HG03175 (cell line): ENCODE data around the gene USP4.
"Not testable (repeated sequence)": the region's sequence is repeated elsewhere in the genome, so short reads cannot be mapped to it uniquely, and the experiment has no call there.

Experiments used
- ATAC-seq: cut with Tn5 transposase; IDR thresholded peaks from one replicate; pipeline ENCODE4 v1.9.1; 2021; ENCODE audit warnings: mild to moderate bottlenecking, moderate library complexity; ENCODE audit not compliant: unreplicated experiment

USP4 gene

DNA sequence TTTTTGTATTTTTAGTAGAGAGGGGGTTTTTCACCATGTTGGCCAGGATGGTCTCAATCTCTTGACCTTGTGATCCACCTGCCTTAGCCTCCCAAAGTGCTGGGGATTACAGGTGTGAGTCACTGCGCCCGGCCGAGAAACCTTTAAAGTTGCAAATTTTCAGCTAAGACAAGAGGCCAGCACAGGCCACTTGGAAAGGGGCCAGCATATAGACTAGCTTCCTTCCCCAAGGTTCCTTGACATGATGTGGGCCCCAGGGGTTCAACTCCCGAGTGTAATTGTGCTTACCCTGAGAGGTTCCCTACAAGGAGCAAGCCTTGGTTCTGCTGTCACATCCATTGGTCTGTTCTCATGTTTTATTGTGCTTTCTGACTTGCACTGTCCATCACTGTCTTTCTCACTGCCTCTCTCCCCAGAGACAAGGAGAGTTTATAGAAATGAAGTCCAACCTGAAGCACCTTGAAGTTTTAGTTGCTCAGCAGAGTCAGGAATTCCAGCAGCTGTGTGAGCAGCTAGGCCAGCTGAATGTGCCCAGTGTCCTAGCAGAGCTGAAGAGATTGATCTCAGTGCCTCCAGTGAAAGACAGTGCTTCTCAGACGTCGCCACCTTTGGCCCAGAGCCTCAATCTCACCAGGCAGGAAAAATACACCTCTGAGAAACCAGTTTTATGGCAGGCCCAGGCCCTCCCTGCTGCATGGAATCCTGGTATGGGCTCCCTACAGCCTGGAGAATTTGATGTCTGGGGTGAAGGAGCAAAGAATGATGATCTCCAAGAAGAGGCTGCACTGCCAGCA, 83.9 kb downstream of the USP4 start:
- ATAC-seq = no peak

DNA sequence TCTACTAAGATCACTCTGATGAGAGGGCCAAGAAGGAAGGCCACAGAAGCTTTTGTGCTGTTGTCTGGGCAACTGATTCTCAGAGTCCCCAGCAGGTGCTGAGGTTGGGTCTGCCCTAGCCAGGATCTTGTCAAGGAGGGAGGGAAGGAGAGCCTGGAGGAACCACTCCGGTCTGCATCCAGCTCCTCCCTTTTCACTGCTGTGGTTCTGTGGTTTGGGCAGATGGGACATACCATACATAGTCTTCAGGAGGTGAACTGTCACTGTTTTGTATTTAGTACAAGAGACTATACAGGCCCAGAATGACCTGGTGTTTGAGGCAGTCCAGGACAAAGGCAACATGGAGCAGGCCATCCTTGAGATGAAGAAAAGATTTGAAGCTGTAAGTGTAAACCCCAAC, 84.7 kb downstream of the USP4 start:
- no peak for ATAC-seq

DNA sequence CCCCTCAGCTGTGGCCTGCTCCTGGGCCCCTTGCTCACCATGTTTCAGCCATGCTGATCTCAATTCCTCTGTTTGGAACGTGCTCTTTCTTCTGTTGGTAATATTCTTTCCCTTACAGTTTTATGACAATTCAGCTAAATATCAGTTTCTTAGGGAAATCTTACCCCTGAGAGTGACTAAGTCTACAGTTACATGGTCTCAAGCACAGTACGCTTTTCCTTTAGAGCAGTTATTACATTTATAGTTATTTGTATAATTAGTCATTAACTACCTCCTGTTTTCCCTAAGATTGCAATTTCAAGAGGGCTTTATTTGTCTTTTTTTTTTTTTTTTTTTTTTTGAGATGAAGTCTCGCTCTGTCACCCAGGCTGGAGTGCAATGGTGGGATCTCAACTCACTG, 86.3 kb downstream of the USP4 start:
- no peak for ATAC-seq

DNA sequence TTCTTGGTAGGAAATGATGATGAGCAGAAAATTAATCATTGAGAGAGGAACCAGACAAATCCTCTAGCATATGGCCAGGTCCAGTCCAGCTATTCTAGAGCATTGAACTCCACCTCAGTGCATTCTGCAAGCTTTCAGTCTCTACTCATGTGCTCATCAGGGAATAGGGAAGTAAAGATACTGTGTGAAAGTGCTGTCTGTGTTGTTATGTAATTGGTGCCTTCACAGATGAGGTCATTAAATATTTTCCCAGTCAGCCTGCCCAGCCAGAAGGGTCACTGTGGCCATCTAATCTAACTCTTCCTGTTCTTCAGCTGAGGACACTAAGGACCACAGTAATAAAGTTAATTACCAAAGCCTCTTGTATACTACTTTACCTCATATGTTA, 91.0 kb downstream of the USP4 start:
- ATAC-seq = no peak

DNA sequence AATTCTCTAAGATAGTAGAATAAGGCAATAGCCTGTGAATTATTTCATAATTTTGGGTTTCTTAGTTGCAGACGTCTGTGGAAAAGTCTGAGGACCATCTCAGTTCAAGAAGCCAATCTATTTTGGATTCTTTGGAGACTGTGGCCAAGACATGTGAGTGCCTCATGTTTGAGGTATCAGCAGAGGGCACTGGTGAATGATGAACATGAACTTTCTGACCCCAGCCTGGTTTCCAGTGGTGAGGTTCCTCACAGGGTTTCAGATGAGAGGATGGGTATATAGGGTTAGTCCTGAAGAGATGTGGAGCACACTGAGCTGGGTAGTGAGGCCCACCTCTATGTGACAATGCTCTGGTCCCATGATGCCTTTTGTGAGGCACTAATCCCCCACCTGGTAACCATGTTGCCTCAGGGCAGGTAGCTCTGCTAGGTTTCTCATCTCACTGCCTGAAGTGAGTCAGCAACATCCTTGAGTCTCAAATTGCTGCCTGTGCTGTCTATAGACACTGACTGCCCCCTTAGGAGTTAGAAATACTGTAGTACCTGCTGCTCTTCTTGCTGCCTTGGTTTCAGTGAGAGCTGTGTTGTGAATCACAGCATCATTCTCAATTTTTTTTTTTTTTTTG, 95.2 kb downstream of the USP4 start:
- ATAC-seq = no peak

DNA sequence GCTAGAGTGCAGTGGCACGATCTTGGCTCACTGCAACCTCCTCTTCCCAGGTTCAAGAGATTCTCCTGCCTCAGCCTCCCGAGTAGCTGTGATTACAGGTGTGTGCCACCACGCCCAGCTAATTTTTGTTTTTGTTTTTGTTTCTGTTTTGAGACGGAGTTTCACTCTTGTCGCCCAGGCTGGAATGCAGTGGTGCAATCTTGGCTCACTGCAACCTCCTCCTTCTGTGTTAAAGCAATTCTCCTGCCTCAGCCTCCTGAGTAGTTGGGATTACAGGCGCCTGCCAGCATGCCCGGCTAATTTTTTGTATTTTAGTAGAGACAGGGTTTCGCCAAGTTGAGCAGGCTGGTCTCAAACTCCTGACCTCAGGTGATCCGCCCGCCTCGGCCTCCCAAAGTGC, 99.8 kb downstream of the USP4 start:
- not testable (repeated sequence) for ATAC-seq

DNA sequence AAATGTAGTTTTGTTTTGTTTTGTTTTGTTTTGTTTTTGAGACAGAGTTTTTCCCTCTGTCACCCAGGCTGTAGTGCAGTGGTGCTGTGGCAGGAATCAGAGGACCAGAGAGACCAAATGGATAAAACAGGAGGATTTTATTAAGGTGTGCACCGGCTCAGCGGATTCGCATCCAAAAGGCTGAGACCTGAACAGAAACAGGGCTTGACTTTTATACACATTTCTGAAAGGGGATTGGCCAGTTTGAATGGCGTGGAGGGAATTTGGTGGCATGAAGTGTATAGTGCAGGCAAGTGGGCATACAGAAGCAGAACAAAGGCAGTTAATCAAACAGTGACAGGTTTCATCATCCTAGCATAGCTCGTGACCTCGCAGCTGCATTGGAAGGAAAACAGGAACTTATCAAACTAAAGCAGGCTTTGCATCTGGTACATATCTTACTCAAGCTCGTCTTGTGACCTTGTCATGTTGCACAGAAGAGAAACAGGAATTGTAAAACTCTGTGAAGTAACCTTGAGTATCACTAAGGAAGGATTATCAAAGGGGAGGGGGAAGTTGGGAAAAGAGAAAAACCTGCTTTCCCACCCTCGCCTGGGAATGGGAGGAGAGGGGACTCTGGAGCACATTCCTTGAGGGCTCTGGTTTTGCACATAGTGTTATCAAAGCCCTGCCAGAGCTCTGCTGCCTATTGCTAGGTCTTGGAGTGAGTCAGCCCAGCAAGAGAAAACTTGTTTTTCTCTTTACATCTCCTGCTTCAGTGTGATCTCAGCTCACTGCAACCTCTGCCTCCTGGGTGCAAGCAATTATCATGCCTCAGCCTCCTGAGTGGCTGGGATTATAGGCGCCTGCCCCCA, 101.4 kb downstream of the USP4 start:
- no peak for ATAC-seq

DNA sequence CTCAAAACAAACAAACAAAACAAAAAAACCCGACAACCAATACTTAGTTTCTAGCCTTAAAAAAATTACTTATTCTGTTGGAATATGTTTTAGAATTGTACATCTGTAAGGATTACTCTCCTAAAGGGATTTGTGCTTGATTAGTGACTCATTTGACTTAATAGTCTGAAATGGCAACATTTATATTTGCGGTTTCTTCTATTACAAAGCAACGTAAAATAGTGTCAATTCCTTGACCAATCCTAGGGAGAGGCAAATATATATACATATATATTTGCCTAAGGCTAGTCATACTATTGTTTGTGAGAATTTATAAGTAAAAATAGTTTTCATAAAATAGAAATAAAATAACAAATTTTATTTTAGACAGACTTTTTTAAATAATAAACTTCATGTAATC, 102.5 kb downstream of the USP4 start:
- ATAC-seq = no peak

DNA sequence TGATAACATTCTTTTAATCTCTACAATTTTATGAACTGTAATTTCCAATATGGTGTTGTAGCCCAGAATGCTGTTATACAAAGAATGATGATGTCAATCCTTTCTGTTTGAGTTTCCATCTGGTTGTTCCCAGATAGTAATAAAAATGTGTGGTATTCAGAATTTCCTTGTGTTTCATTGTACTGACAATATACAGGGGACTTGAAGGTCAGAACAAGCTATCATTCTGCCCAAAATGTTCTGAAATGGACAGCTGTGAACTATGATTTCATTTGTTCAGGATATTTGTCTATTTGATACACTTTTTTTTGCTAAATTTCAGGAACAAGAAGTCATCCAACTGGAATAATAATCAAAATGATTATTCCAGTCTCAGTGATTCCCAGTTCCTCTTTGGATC, 103.6 kb downstream of the USP4 start:
- ATAC-seq = no peak

DNA sequence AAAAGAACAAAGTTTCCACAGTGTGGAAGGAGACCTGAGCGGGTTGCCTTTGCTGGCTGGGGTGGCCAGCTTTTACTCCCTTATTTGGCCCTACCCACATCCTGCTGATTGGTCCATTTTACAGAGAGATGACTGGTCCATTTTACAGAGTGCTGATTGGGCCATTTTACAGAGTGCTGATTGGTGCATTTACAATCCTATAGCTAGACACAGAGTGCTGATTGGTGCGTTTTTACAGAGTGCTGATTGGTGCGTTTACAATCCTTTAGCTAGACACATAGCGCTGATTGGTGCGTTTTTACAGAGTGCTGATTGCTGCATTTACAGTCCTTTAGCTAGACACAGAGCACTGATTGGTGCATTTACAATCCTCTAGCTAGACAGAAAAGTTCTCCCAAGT, 111.0 kb downstream of the USP4 start:
- not testable (repeated sequence) for ATAC-seq
